ENCODE results near the gene LRRC41.

LRRC41 gene

GRCh38 chr1:46284597-46285564 is 18.5 kb downstream of the LRRC41 start:
- no peak overlapping the region for H2BK5ac ChIP-seq (ENCODE audit: low read length)
- H3K14ac ChIP-seq (ENCODE audit: low read length) = no peak overlapping the region
- DNase-seq (ENCODE audit: low spot score) = no peak
- no peak overlapping the region for H3K4me2 ChIP-seq (ENCODE audit: insufficient read depth, low read length, poor library complexity, severe bottlenecking)
- H3K4ac ChIP-seq (ENCODE audit: low read length) = no peak overlapping the region
- H3K79me1 ChIP-seq (ENCODE audit: low read depth, low read length) = peaks cover 6% of the 10 kb centered on the region
- H3K27me3 ChIP-seq (ENCODE audit: control insufficient read depth in 3 of 3, insufficient read depth in 3 of 3, low read depth in 1 of 3, low read length in 3 of 3) = no peaks in the 10 kb centered on the region
- no peak overlapping the region for H4K91ac ChIP-seq (ENCODE audit: low read depth, low read length, poor library complexity)
- H3K36me3 ChIP-seq (replicated peaks in 1 of 2; ENCODE audit: control insufficient read depth in 2 of 2, insufficient read depth in 2 of 2, low read length in 2 of 2) = peaks cover 34 to 93% of the 10 kb centered on the region in 2 donors
- H2BK12ac ChIP-seq (ENCODE audit: low read length) = no peak overlapping the region
- H3K4me1 ChIP-seq (ENCODE audit: control insufficient read depth in 2 of 2, insufficient read depth in 1 of 2, low read depth in 1 of 2, low read length in 2 of 2) = peaks cover 0 to 3% of the 10 kb centered on the region in 2 donors
- H3K4me3 ChIP-seq (ENCODE audit: low read length in 2 of 2) = no peak overlapping the region
- no peaks in the 10 kb centered on the region for H3K9me3 ChIP-seq (replicated peaks in 1 of 2; ENCODE audit: control insufficient read depth in 2 of 2, insufficient read depth in 1 of 2, low read depth in 1 of 2, low read length in 2 of 2)
- no peak overlapping the region for H3K27ac ChIP-seq (replicated peaks; ENCODE audit: low read length)
- no peak overlapping the region for H2BK15ac ChIP-seq (ENCODE audit: low read length)
- no peak overlapping the region for H3K18ac ChIP-seq (ENCODE audit: low read length)
- H2AFZ ChIP-seq (ENCODE audit: low read length) = no peak overlapping the region
- no peak overlapping the region for H4K8ac ChIP-seq (ENCODE audit: low read depth, low read length)
- no peak overlapping the region for H3K9ac ChIP-seq (ENCODE audit: low read depth, low read length, poor library complexity)
- H2AK5ac ChIP-seq (ENCODE audit: low read depth, low read length) = no peak overlapping the region
- H3K23ac ChIP-seq (ENCODE audit: low read depth, low read length, poor library complexity) = no peak overlapping the region
- H2BK120ac ChIP-seq (ENCODE audit: low read depth, low read length) = no peak overlapping the region
- no CpG with 5 or more reads among the region's 3 CpGs for WGBS, 2 donors (ENCODE audit: extremely low coverage in 2 of 2, insufficient read length in 2 of 2, insufficient replicate concordance in 1 of 2)

GRCh38 chr1:46284058-46284457 is 19.4 kb downstream of the LRRC41 start:
- WGBS, 2 donors (ENCODE audit: extremely low coverage in 2 of 2, insufficient read length in 2 of 2, insufficient replicate concordance in 1 of 2) = no CpG with 5 or more reads among the region's 1 CpG
- Histone ChIP-seq H4K91ac (ENCODE audit: low read depth, low read length, poor library complexity) (no peak overlapping the region), H2AFZ (ENCODE audit: low read length) (no peak overlapping the region), H3K36me3 (replicated peaks in 1 of 2; ENCODE audit: control insufficient read depth in 2 of 2, insufficient read depth in 2 of 2, low read length in 2 of 2) (peaks cover 36 to 96% of the 10 kb centered on the region in 2 donors), H3K23ac (ENCODE audit: low read depth, low read length, poor library complexity) (no peak overlapping the region), H3K79me1 (ENCODE audit: low read depth, low read length) (peaks cover 6% of the 10 kb centered on the region), H4K8ac (ENCODE audit: low read depth, low read length) (no peak overlapping the region), H3K4ac (ENCODE audit: low read length) (no peak overlapping the region), H3K18ac (ENCODE audit: low read length) (no peak overlapping the region), H3K4me3 (ENCODE audit: low read length in 2 of 2) (no peak overlapping the region), H2BK12ac (ENCODE audit: low read length) (no peak overlapping the region), H3K4me2 (ENCODE audit: insufficient read depth, low read length, poor library complexity, severe bottlenecking) (no peak overlapping the region), H3K9ac (ENCODE audit: low read depth, low read length, poor library complexity) (no peak overlapping the region), H2AK5ac (ENCODE audit: low read depth, low read length) (no peak overlapping the region), H2BK15ac (ENCODE audit: low read length) (no peak overlapping the region), H3K14ac (ENCODE audit: low read length) (no peak overlapping the region), H3K27ac (replicated peaks; ENCODE audit: low read length) (no peak overlapping the region), H3K9me3 (replicated peaks in 1 of 2; ENCODE audit: control insufficient read depth in 2 of 2, insufficient read depth in 1 of 2, low read depth in 1 of 2, low read length in 2 of 2) (no peaks in the 10 kb centered on the region), H2BK5ac (ENCODE audit: low read length) (no peak overlapping the region), H3K4me1 (ENCODE audit: control insufficient read depth in 2 of 2, insufficient read depth in 1 of 2, low read depth in 1 of 2, low read length in 2 of 2) (peaks cover 0 to 3% of the 10 kb centered on the region in 2 donors), H3K27me3 (ENCODE audit: control insufficient read depth in 3 of 3, insufficient read depth in 3 of 3, low read depth in 1 of 3, low read length in 3 of 3) (no peaks in the 10 kb centered on the region), H2BK120ac (ENCODE audit: low read depth, low read length) (no peak overlapping the region)
- DNase-seq (ENCODE audit: low spot score) = no peak

GRCh38 chr1:46281021-46281420 is 22.4 kb downstream of the LRRC41 start:
- Histone ChIP-seq H3K23ac (ENCODE audit: low read depth, low read length, poor library complexity) (peak overlapping the region; percentile 44), H2BK120ac (ENCODE audit: low read depth, low read length) (no peak overlapping the region), H2BK5ac (ENCODE audit: low read length) (no peak overlapping the region), H3K9me3 (replicated peaks in 1 of 2; ENCODE audit: control insufficient read depth in 2 of 2, insufficient read depth in 1 of 2, low read depth in 1 of 2, low read length in 2 of 2) (no peaks in the 10 kb centered on the region), H3K27me3 (ENCODE audit: control insufficient read depth in 3 of 3, insufficient read depth in 3 of 3, low read depth in 1 of 3, low read length in 3 of 3) (no peaks in the 10 kb centered on the region), H3K4ac (ENCODE audit: low read length) (no peak overlapping the region), H3K18ac (ENCODE audit: low read length) (no peak overlapping the region), H3K79me1 (ENCODE audit: low read depth, low read length) (peaks cover 5% of the 10 kb centered on the region), H2AFZ (ENCODE audit: low read length) (no peak overlapping the region), H3K4me2 (ENCODE audit: insufficient read depth, low read length, poor library complexity, severe bottlenecking) (no peak overlapping the region), H3K9ac (ENCODE audit: low read depth, low read length, poor library complexity) (no peak overlapping the region), H2BK15ac (ENCODE audit: low read length) (no peak overlapping the region), H3K4me1 (ENCODE audit: control insufficient read depth in 2 of 2, insufficient read depth in 1 of 2, low read depth in 1 of 2, low read length in 2 of 2) (peaks cover 0 to 3% of the 10 kb centered on the region in 2 donors), H4K91ac (ENCODE audit: low read depth, low read length, poor library complexity) (no peak overlapping the region), H2AK5ac (ENCODE audit: low read depth, low read length) (no peak overlapping the region), H3K36me3 (replicated peaks in 1 of 2; ENCODE audit: control insufficient read depth in 2 of 2, insufficient read depth in 2 of 2, low read length in 2 of 2) (peaks cover 54 to 98% of the 10 kb centered on the region in 2 donors), H3K14ac (ENCODE audit: low read length) (no peak overlapping the region), H4K8ac (ENCODE audit: low read depth, low read length) (no peak overlapping the region), H2BK12ac (ENCODE audit: low read length) (no peak overlapping the region), H3K27ac (replicated peaks; ENCODE audit: low read length) (no peak overlapping the region), H3K4me3 (ENCODE audit: low read length in 2 of 2) (no peak overlapping the region)
- WGBS, 2 donors (ENCODE audit: extremely low coverage in 2 of 2, insufficient read length in 2 of 2, insufficient replicate concordance in 1 of 2) = no CpG with 5 or more reads among the region's 14 CpGs
- DNase-seq (ENCODE audit: low spot score) = no peak

- no peaks in the 10 kb centered on the region for H3K4me1 ChIP-seq (ENCODE audit: control insufficient read depth in 2 of 2, insufficient read depth in 1 of 2, low read depth in 1 of 2, low read length in 2 of 2)
- H2BK120ac ChIP-seq (ENCODE audit: low read depth, low read length) = no peak overlapping the region
- H3K27ac ChIP-seq (replicated peaks; ENCODE audit: low read length) = no peak overlapping the region
- no peak overlapping the region for H3K14ac ChIP-seq (ENCODE audit: low read length)
- no peak overlapping the region for H2BK15ac ChIP-seq (ENCODE audit: low read length)
- H2AK5ac ChIP-seq (ENCODE audit: low read depth, low read length) = no peak overlapping the region
- no peak overlapping the region for H2BK12ac ChIP-seq (ENCODE audit: low read length)
- no peaks in the 10 kb centered on the region for H3K27me3 ChIP-seq (ENCODE audit: control insufficient read depth in 3 of 3, insufficient read depth in 3 of 3, low read depth in 1 of 3, low read length in 3 of 3)
- H3K9me3 ChIP-seq (replicated peaks in 1 of 2; ENCODE audit: control insufficient read depth in 2 of 2, insufficient read depth in 1 of 2, low read depth in 1 of 2, low read length in 2 of 2) = no peaks in the 10 kb centered on the region
- no peak overlapping the region for H3K18ac ChIP-seq (ENCODE audit: low read length)
- H3K4me2 ChIP-seq (ENCODE audit: insufficient read depth, low read length, poor library complexity, severe bottlenecking) = no peak overlapping the region
- DNase-seq (ENCODE audit: low spot score) = no peak
- no peak overlapping the region for H3K4me3 ChIP-seq (ENCODE audit: low read length in 2 of 2)
- H2AFZ ChIP-seq (ENCODE audit: low read length) = no peak overlapping the region
- H4K91ac ChIP-seq (ENCODE audit: low read depth, low read length, poor library complexity) = no peak overlapping the region
- H4K8ac ChIP-seq (ENCODE audit: low read depth, low read length) = no peak overlapping the region
- no peaks in the 10 kb centered on the region for H3K79me1 ChIP-seq (ENCODE audit: low read depth, low read length)
- H3K4ac ChIP-seq (ENCODE audit: low read length) = no peak overlapping the region
- H2BK5ac ChIP-seq (ENCODE audit: low read length) = no peak overlapping the region
- no CpG with 5 or more reads among the region's 3 CpGs for WGBS, 2 donors (ENCODE audit: extremely low coverage in 2 of 2, insufficient read length in 2 of 2, insufficient replicate concordance in 1 of 2)
- no peak overlapping the region for H3K23ac ChIP-seq (ENCODE audit: low read depth, low read length, poor library complexity)
- H3K36me3 ChIP-seq (replicated peaks in 1 of 2; ENCODE audit: control insufficient read depth in 2 of 2, insufficient read depth in 2 of 2, low read length in 2 of 2) = peaks cover 47 to 98% of the 10 kb centered on the region in 2 donors
- H3K9ac ChIP-seq (ENCODE audit: low read depth, low read length, poor library complexity) = no peak overlapping the region
These were observed 23.3 kb downstream of the LRRC41 start for GRCh38 chr1:46280092-46280491.
